HCT116 (cell line): ENCODE measurements around the gene ARHGAP10.

Experiments used
- POLR2A ChIP-seq: IDR thresholded peaks from 2 replicates; pipeline ENCODE4 v1.7.0; 2011; ENCODE audit warnings: borderline replicate concordance; ENCODE audit not compliant: insufficient read depth, insufficient read length; ENCODE audit errors: extremely low read depth
- YY1 ChIP-seq: IDR thresholded peaks from 2 replicates; pipeline ENCODE4 v1.6.1; 2011; ENCODE audit warnings: low read length, low read depth, moderate library complexity, mild to moderate bottlenecking; ENCODE audit not compliant: insufficient replicate concordance; ENCODE audit errors: extremely low read depth

DNA sequence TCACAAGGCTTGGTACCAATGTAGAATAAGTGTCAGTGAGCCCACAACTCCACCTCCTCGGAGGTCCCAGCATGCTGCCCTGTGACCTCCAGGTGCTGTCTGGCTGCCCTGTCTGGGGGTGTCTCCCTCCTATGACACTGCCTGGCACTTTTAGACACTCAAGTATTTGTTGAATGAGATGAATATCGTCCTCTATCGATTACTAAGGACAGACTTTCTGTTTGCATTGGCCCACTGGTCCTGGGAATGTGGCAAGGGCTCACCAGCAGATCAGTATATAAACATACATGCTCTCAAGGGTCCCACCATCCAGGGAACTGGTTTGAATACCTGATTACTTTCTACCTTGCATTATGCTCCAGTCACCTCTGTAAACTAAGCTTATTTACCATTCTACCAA, 377.3 kb downstream of the ARHGAP10 start:
- no peak for TF ChIP-seq YY1
- TF ChIP-seq POLR2A: no peak
